ENCODE results near the gene ARHGEF7.

ARHGEF7 gene

GRCh38 chr13:111122056-111122455, 6.9 kb downstream of the ARHGEF7 start:
- H3K4me2 ChIP-seq (ENCODE audit: low read length), result no peak overlapping the region
- no peak overlapping the region for H3K23ac ChIP-seq (ENCODE audit: low read length)
- no peaks in the 10 kb centered on the region for H3K36me3 ChIP-seq (ENCODE audit: control insufficient read depth, insufficient read depth, low read length)
- no peak overlapping the region for H4K5ac ChIP-seq (ENCODE audit: low read length)
- no CpG with 5 or more reads among the region's 12 CpGs for WGBS (ENCODE audit: extremely low coverage, insufficient coverage, low lambda C conversion rate)
- H3K4ac ChIP-seq (ENCODE audit: low read depth, low read length), result no peak overlapping the region
- H3K56ac ChIP-seq (ENCODE audit: low read length), result no peak overlapping the region
- H3K4me3 ChIP-seq (ENCODE audit: low read length), result no peak overlapping the region
- H3K79me2 ChIP-seq (ENCODE audit: control insufficient read depth, insufficient read depth, low read length), result no peaks in the 10 kb centered on the region
- no peak overlapping the region for H3K18ac ChIP-seq (ENCODE audit: low read length)
- no peak overlapping the region for H4K8ac ChIP-seq (ENCODE audit: low read depth, low read length)
- no peak overlapping the region for H3K27ac ChIP-seq (ENCODE audit: low read depth, low read length)
- H3K9ac ChIP-seq (ENCODE audit: low read length), result no peak overlapping the region
- H2BK120ac ChIP-seq (ENCODE audit: low read depth, low read length), result no peak overlapping the region
- H2AK5ac ChIP-seq (ENCODE audit: low read length), result no peak overlapping the region
- no peaks in the 10 kb centered on the region for H3K4me1 ChIP-seq (ENCODE audit: control insufficient read depth, low read depth, low read length)
- no peak overlapping the region for H2BK5ac ChIP-seq (ENCODE audit: low read length)
- H3K27me3 ChIP-seq (ENCODE audit: insufficient read depth, low read length, poor library complexity), result no peaks in the 10 kb centered on the region
- DNase-seq, result no peak
- H2BK15ac ChIP-seq (replicated peaks; ENCODE audit: low read depth), result no peak overlapping the region
- no peaks in the 10 kb centered on the region for H3K79me1 ChIP-seq (ENCODE audit: low read length)

- H3K79me2 ChIP-seq (ENCODE audit: control insufficient read depth, insufficient read depth, low read length), result no peaks in the 10 kb centered on the region
- no peak overlapping the region for H2BK15ac ChIP-seq (replicated peaks; ENCODE audit: low read depth)
- H3K79me1 ChIP-seq (ENCODE audit: low read length), result no peaks in the 10 kb centered on the region
- no peak overlapping the region for H3K56ac ChIP-seq (ENCODE audit: low read length)
- no peak overlapping the region for H3K18ac ChIP-seq (ENCODE audit: low read length)
- H2AK5ac ChIP-seq (ENCODE audit: low read length), result no peak overlapping the region
- H3K36me3 ChIP-seq (ENCODE audit: control insufficient read depth, insufficient read depth, low read length), result no peaks in the 10 kb centered on the region
- no CpG with 5 or more reads among the region's 9 CpGs for WGBS (ENCODE audit: extremely low coverage, insufficient coverage, low lambda C conversion rate)
- H3K27ac ChIP-seq (ENCODE audit: low read depth, low read length), result no peak overlapping the region
- no peak overlapping the region for H4K8ac ChIP-seq (ENCODE audit: low read depth, low read length)
- no peak overlapping the region for H3K4me2 ChIP-seq (ENCODE audit: low read length)
- no peak overlapping the region for H3K4ac ChIP-seq (ENCODE audit: low read depth, low read length)
- H2BK120ac ChIP-seq (ENCODE audit: low read depth, low read length), result no peak overlapping the region
- H4K5ac ChIP-seq (ENCODE audit: low read length), result no peak overlapping the region
- no peak overlapping the region for H2BK5ac ChIP-seq (ENCODE audit: low read length)
- H3K9ac ChIP-seq (ENCODE audit: low read length), result no peak overlapping the region
- H3K23ac ChIP-seq (ENCODE audit: low read length), result no peak overlapping the region
- no peak overlapping the region for H3K4me3 ChIP-seq (ENCODE audit: low read length)
- DNase-seq, result no peak
- H3K27me3 ChIP-seq (ENCODE audit: insufficient read depth, low read length, poor library complexity), result no peaks in the 10 kb centered on the region
- H3K4me1 ChIP-seq (ENCODE audit: control insufficient read depth, low read depth, low read length), result no peaks in the 10 kb centered on the region
Measured at GRCh38 chr13:111122631-111123030, 7.5 kb downstream of the ARHGEF7 start.

GRCh38 chr13:111123221-111123620, 8.1 kb downstream of the ARHGEF7 start:
- no CpG with 5 or more reads among the region's 4 CpGs for WGBS (ENCODE audit: extremely low coverage, insufficient coverage, low lambda C conversion rate)
- Histone ChIP-seq H2BK5ac (ENCODE audit: low read length) (no peak overlapping the region), H4K5ac (ENCODE audit: low read length) (no peak overlapping the region), H3K4ac (ENCODE audit: low read depth, low read length) (no peak overlapping the region), H3K4me1 (ENCODE audit: control insufficient read depth, low read depth, low read length) (no peaks in the 10 kb centered on the region), H3K27ac (ENCODE audit: low read depth, low read length) (no peak overlapping the region), H3K18ac (ENCODE audit: low read length) (no peak overlapping the region), H3K36me3 (ENCODE audit: control insufficient read depth, insufficient read depth, low read length) (no peaks in the 10 kb centered on the region), H2BK120ac (ENCODE audit: low read depth, low read length) (no peak overlapping the region), H2AK5ac (ENCODE audit: low read length) (no peak overlapping the region), H3K4me2 (ENCODE audit: low read length) (no peak overlapping the region), H4K8ac (ENCODE audit: low read depth, low read length) (no peak overlapping the region), H3K4me3 (ENCODE audit: low read length) (no peak overlapping the region), H3K79me2 (ENCODE audit: control insufficient read depth, insufficient read depth, low read length) (no peaks in the 10 kb centered on the region), H2BK15ac (replicated peaks; ENCODE audit: low read depth) (no peak overlapping the region), H3K27me3 (ENCODE audit: insufficient read depth, low read length, poor library complexity) (no peaks in the 10 kb centered on the region), H3K56ac (ENCODE audit: low read length) (no peak overlapping the region), H3K9ac (ENCODE audit: low read length) (no peak overlapping the region), H3K79me1 (ENCODE audit: low read length) (no peaks in the 10 kb centered on the region), H3K23ac (ENCODE audit: low read length) (no peak overlapping the region)
- no peak for DNase-seq

- Histone ChIP-seq H3K79me2 (ENCODE audit: control insufficient read depth, insufficient read depth, low read length) (no peaks in the 10 kb centered on the region), H3K4me3 (ENCODE audit: low read length) (no peak overlapping the region), H3K27ac (ENCODE audit: low read depth, low read length) (no peak overlapping the region), H4K5ac (ENCODE audit: low read length) (no peak overlapping the region), H3K23ac (ENCODE audit: low read length) (no peak overlapping the region), H2BK15ac (replicated peaks; ENCODE audit: low read depth) (no peak overlapping the region), H3K79me1 (ENCODE audit: low read length) (no peaks in the 10 kb centered on the region), H3K18ac (ENCODE audit: low read length) (no peak overlapping the region), H3K36me3 (ENCODE audit: control insufficient read depth, insufficient read depth, low read length) (no peaks in the 10 kb centered on the region), H2BK120ac (ENCODE audit: low read depth, low read length) (no peak overlapping the region), H2BK5ac (ENCODE audit: low read length) (no peak overlapping the region), H2AK5ac (ENCODE audit: low read length) (no peak overlapping the region), H3K4me2 (ENCODE audit: low read length) (no peak overlapping the region), H3K56ac (ENCODE audit: low read length) (no peak overlapping the region), H3K9ac (ENCODE audit: low read length) (no peak overlapping the region), H3K4ac (ENCODE audit: low read depth, low read length) (no peak overlapping the region), H4K8ac (ENCODE audit: low read depth, low read length) (no peak overlapping the region), H3K4me1 (ENCODE audit: control insufficient read depth, low read depth, low read length) (no peaks in the 10 kb centered on the region), H3K27me3 (ENCODE audit: insufficient read depth, low read length, poor library complexity) (no peaks in the 10 kb centered on the region)
- DNase-seq, result no peak
- no CpG with 5 or more reads among the region's 8 CpGs for WGBS (ENCODE audit: extremely low coverage, insufficient coverage, low lambda C conversion rate)
Measured at GRCh38 chr13:111123649-111124048, 8.5 kb downstream of the ARHGEF7 start.

GRCh38 chr13:111126509-111126908, 11.4 kb downstream of the ARHGEF7 start:
- Histone ChIP-seq H4K8ac (ENCODE audit: low read depth, low read length) (no peak overlapping the region), H3K18ac (ENCODE audit: low read length) (no peak overlapping the region), H3K36me3 (ENCODE audit: control insufficient read depth, insufficient read depth, low read length) (no peaks in the 10 kb centered on the region), H3K79me2 (ENCODE audit: control insufficient read depth, insufficient read depth, low read length) (no peaks in the 10 kb centered on the region), H4K5ac (ENCODE audit: low read length) (no peak overlapping the region), H2BK15ac (replicated peaks; ENCODE audit: low read depth) (no peak overlapping the region), H3K27me3 (ENCODE audit: insufficient read depth, low read length, poor library complexity) (no peaks in the 10 kb centered on the region), H2BK120ac (ENCODE audit: low read depth, low read length) (no peak overlapping the region), H3K4ac (ENCODE audit: low read depth, low read length) (no peak overlapping the region), H3K27ac (ENCODE audit: low read depth, low read length) (no peak overlapping the region), H2AK5ac (ENCODE audit: low read length) (no peak overlapping the region), H3K4me1 (ENCODE audit: control insufficient read depth, low read depth, low read length) (no peaks in the 10 kb centered on the region), H3K56ac (ENCODE audit: low read length) (no peak overlapping the region), H3K4me3 (ENCODE audit: low read length) (no peak overlapping the region), H3K79me1 (ENCODE audit: low read length) (no peaks in the 10 kb centered on the region), H3K9ac (ENCODE audit: low read length) (no peak overlapping the region), H3K4me2 (ENCODE audit: low read length) (no peak overlapping the region), H3K23ac (ENCODE audit: low read length) (no peak overlapping the region), H2BK5ac (ENCODE audit: low read length) (no peak overlapping the region)
- DNase-seq, result no peak

- H3K36me3 ChIP-seq (ENCODE audit: control insufficient read depth, insufficient read depth, low read length), result no peaks in the 10 kb centered on the region
- no peak overlapping the region for H3K18ac ChIP-seq (ENCODE audit: low read length)
- H3K56ac ChIP-seq (ENCODE audit: low read length), result no peak overlapping the region
- no peak overlapping the region for H2BK5ac ChIP-seq (ENCODE audit: low read length)
- no peak overlapping the region for H3K9ac ChIP-seq (ENCODE audit: low read length)
- H3K4me2 ChIP-seq (ENCODE audit: low read length), result no peak overlapping the region
- no peak overlapping the region for H4K8ac ChIP-seq (ENCODE audit: low read depth, low read length)
- no peak overlapping the region for H2BK120ac ChIP-seq (ENCODE audit: low read depth, low read length)
- no peak overlapping the region for H2BK15ac ChIP-seq (replicated peaks; ENCODE audit: low read depth)
- H4K5ac ChIP-seq (ENCODE audit: low read length), result no peak overlapping the region
- H3K4me3 ChIP-seq (ENCODE audit: low read length), result no peak overlapping the region
- H3K4ac ChIP-seq (ENCODE audit: low read depth, low read length), result no peak overlapping the region
- no peaks in the 10 kb centered on the region for H3K79me2 ChIP-seq (ENCODE audit: control insufficient read depth, insufficient read depth, low read length)
- H2AK5ac ChIP-seq (ENCODE audit: low read length), result no peak overlapping the region
- H3K4me1 ChIP-seq (ENCODE audit: control insufficient read depth, low read depth, low read length), result no peaks in the 10 kb centered on the region
- H3K27ac ChIP-seq (ENCODE audit: low read depth, low read length), result no peak overlapping the region
- no peak for DNase-seq
- no peak overlapping the region for H3K23ac ChIP-seq (ENCODE audit: low read length)
- H3K27me3 ChIP-seq (ENCODE audit: insufficient read depth, low read length, poor library complexity), result no peaks in the 10 kb centered on the region
- WGBS (ENCODE audit: extremely low coverage, insufficient coverage, low lambda C conversion rate), result no CpG with 5 or more reads among the region's 9 CpGs
- H3K79me1 ChIP-seq (ENCODE audit: low read length), result no peaks in the 10 kb centered on the region
Measured at GRCh38 chr13:111129465-111130115, 14.5 kb downstream of the ARHGEF7 start.

Measured in mesendoderm (in vitro differentiated cells).